H1 (cell line): ENCODE results near the gene NHS. TPM values are rescaled to one million over a fixed set of nuclear protein-coding genes. Genes with fewer than 3 reads are reported as not detected.
"Not testable (repeated sequence)": the region's sequence is repeated elsewhere in the genome, so short reads cannot be mapped to it uniquely, and the experiment has no call there.

Experiments
- CTCF ChIA-PET: fragments of 300-600 bp; sonication (Branson Sonifier 250); formaldehyde crosslinking; loops from one replicate; lab custom pipeline; 2021; ENCODE audit not compliant: partially characterized antibody; lab: Charles Lee
- POLR2A ChIA-PET: fragments of 300-600 bp; sonication (Branson Sonifier 250); formaldehyde crosslinking; loops from one replicate; lab custom pipeline; 2021; ENCODE audit warnings: inconsistent platforms; ENCODE audit not compliant: partially characterized antibody; lab: Charles Lee
- DNase-seq, 2 experiments: peaks; one replicate each; pipeline versions ENCODE4 v3.0.0 to v3.0.0-alpha.2; 2010 to 2022; ENCODE audit warnings: low spot score in 2 of 2, low read depth in 1 of 2, mixed read lengths in 1 of 2
- FAIRE-seq: peaks from 2 replicates; lab custom pipeline; 2011; peaks lifted over from hg19 to GRCh38; lab: Jason Lieb, UNC
- H2AFZ ChIP-seq: 2 replicates; pipeline ENCODE4 v1.8.1; 2012; ENCODE audit warnings: low read length, inconsistent platforms
- H2AK5ac ChIP-seq: 2 replicates; pipeline ENCODE4 v1.6.1; 2013; ENCODE audit warnings: low read depth, low read length
- H2BK120ac ChIP-seq: replicated peaks from 2 replicates; pipeline ENCODE3; 2013; ENCODE audit warnings: low read depth, low read length, inconsistent platforms
- H2BK12ac ChIP-seq: 2 replicates; pipeline ENCODE4 v1.6.1; 2013; ENCODE audit warnings: low read depth, low read length
- H2BK15ac ChIP-seq: 2 replicates; pipeline ENCODE4 v1.6.1; 2013; ENCODE audit warnings: low read length
- H2BK20ac ChIP-seq: 2 replicates; pipeline ENCODE4 v1.6.1; 2013; ENCODE audit warnings: low read length
- H2BK5ac ChIP-seq: 2 replicates; pipeline ENCODE4 v1.6.1; 2013; ENCODE audit warnings: low read depth, low read length
- H3K14ac ChIP-seq: 2 replicates; pipeline ENCODE4 v1.6.1; 2013; ENCODE audit warnings: inconsistent platforms; ENCODE audit not compliant: insufficient read length
- H3K18ac ChIP-seq: 2 replicates; pipeline ENCODE4 v1.6.1; 2013; ENCODE audit warnings: low read length; ENCODE audit errors: extremely low read depth
- H3K23ac ChIP-seq: 2 replicates; pipeline ENCODE4 v1.6.1; 2013; ENCODE audit warnings: inconsistent platforms; ENCODE audit not compliant: insufficient read length
- H3K23me2 ChIP-seq: 2 replicates; pipeline ENCODE4 v1.6.1; 2013; ENCODE audit warnings: low read depth, low read length
- H3K27ac ChIP-seq: 2 replicates; pipeline ENCODE4 v1.6.1; 2011; ENCODE audit warnings: low read depth, low read length, inconsistent platforms
- H3K27me3 ChIP-seq, 4 experiments: replicated peaks in 1 of 4; 1 replicate in 1 of 4; 2 replicates in 3 of 4; pipeline versions ENCODE4 v1.6.1 to v1.8.1; 2011 to 2013; ENCODE audit warnings: low read length in 3 of 4, mild to moderate bottlenecking in 3 of 4, inconsistent platforms in 2 of 4, mixed read lengths in 2 of 4, moderate library complexity in 1 of 4; ENCODE audit not compliant: control insufficient read depth in 3 of 4, insufficient read depth in 3 of 4; ENCODE audit errors: extremely low read depth in 1 of 4
- H3K36me3 ChIP-seq, 4 experiments: 2 replicates each; pipeline versions ENCODE4 v1.6.1 to v1.8.1; 2011 to 2013; ENCODE audit warnings: mild to moderate bottlenecking in 4 of 4, low read length in 3 of 4, moderate library complexity in 2 of 4, control low read depth in 1 of 4, inconsistent platforms in 1 of 4; ENCODE audit not compliant: insufficient read depth in 4 of 4, control insufficient read depth in 2 of 4
- H3K4ac ChIP-seq: replicated peaks from 2 replicates; pipeline ENCODE3; 2013; ENCODE audit warnings: low read length, low read depth, mixed read lengths, inconsistent platforms; ENCODE audit not compliant: insufficient read length
- H3K4me1 ChIP-seq, 4 experiments: replicated peaks in 1 of 4; 1 replicate in 1 of 4; 2 replicates in 3 of 4; pipeline versions ENCODE4 v1.6.1 to v1.8.1; 2011 to 2013; ENCODE audit warnings: low read length in 3 of 4, inconsistent platforms in 2 of 4, mixed read lengths in 1 of 4; ENCODE audit not compliant: insufficient read depth in 4 of 4, control insufficient read depth in 3 of 4
- H3K4me2 ChIP-seq, 2 experiments: 2 replicates each; pipeline versions ENCODE4 v1.6.1 to v1.8.1; 2011 to 2013; ENCODE audit warnings: low read depth in 2 of 2, low read length in 2 of 2, control low read depth in 1 of 2, inconsistent platforms in 1 of 2, mild to moderate bottlenecking in 1 of 2; ENCODE audit not compliant: insufficient read depth in 1 of 2
- H3K4me3 ChIP-seq, 4 experiments: fragments of 200-600, 300-600 bp in 1 of 4; sonication (generic), shearing (Covaris generic), sonication (Bioruptor Twin) in 1 of 4; 2 replicates each; pipeline versions ENCODE4 v1.5.1 to v1.8.1; 2011 to 2016; ENCODE audit warnings: low read length in 4 of 4, low read depth in 3 of 4, control low read depth in 2 of 4, inconsistent platforms in 2 of 4, mild to moderate bottlenecking in 2 of 4, mixed read lengths in 1 of 4, moderate library complexity in 1 of 4; ENCODE audit not compliant: insufficient read depth in 2 of 4; ENCODE audit errors: extremely low read depth in 1 of 4
- H3K56ac ChIP-seq: replicated peaks from 2 replicates; pipeline ENCODE3; 2013; ENCODE audit warnings: low read depth, mild to moderate bottlenecking, mixed read lengths, low read length, inconsistent platforms; ENCODE audit not compliant: insufficient read length
- H3K79me1 ChIP-seq: 2 replicates; pipeline ENCODE4 v1.6.1; 2013; ENCODE audit warnings: low read depth, low read length, control low read depth
- H3K79me2 ChIP-seq, 2 experiments: 2 replicates each; pipeline versions ENCODE4 v1.6.1 to v1.8.1; 2012 to 2013; ENCODE audit warnings: low read length in 2 of 2, mild to moderate bottlenecking in 2 of 2, inconsistent platforms in 1 of 2; ENCODE audit not compliant: insufficient read depth in 2 of 2, control insufficient read depth in 1 of 2
- H3K9ac ChIP-seq, 4 experiments: replicated peaks in 1 of 4; 1 replicate in 1 of 4; 2 replicates in 3 of 4; pipeline versions ENCODE4 v1.6.1 to v1.8.1; 2011 to 2013; ENCODE audit warnings: low read depth in 3 of 4, low read length in 3 of 4, control low read depth in 2 of 4, mild to moderate bottlenecking in 2 of 4, moderate library complexity in 2 of 4, inconsistent platforms in 1 of 4; ENCODE audit errors: extremely low read depth in 1 of 4
- H3K9me3 ChIP-seq, 2 experiments: 2 replicates each; pipeline versions ENCODE4 v1.6.1 to v1.8.1; 2012 to 2013; ENCODE audit warnings: mild to moderate bottlenecking in 2 of 2, moderate library complexity in 2 of 2, control low read depth in 1 of 2, inconsistent platforms in 1 of 2, low read depth in 1 of 2, low read length in 1 of 2, mixed read lengths in 1 of 2; ENCODE audit not compliant: insufficient read depth in 2 of 2
- H4K20me1 ChIP-seq, 2 experiments: replicated peaks in 1 of 2; 2 replicates each; pipeline versions ENCODE3 to v1.8.1; 2011 to 2013; ENCODE audit warnings: inconsistent platforms in 2 of 2, low read length in 2 of 2, mild to moderate bottlenecking in 1 of 2; ENCODE audit not compliant: insufficient read depth in 2 of 2, control insufficient read depth in 1 of 2
- H4K5ac ChIP-seq: 2 replicates; pipeline ENCODE4 v1.6.1; 2013; ENCODE audit warnings: low read length, low read depth, mixed read lengths, inconsistent platforms; ENCODE audit not compliant: insufficient read length
- H4K8ac ChIP-seq: 2 replicates; pipeline ENCODE4 v1.8.0; 2013; ENCODE audit warnings: mild to moderate bottlenecking, moderate library complexity, low read length, inconsistent platforms; ENCODE audit not compliant: insufficient read depth; ENCODE audit errors: extremely low read depth
- H4K91ac ChIP-seq: replicated peaks from 2 replicates; pipeline ENCODE3; 2013; ENCODE audit warnings: low read length, mixed read lengths, inconsistent platforms; ENCODE audit not compliant: insufficient read length
- JUND ChIP-seq: IDR thresholded peaks from 2 replicates; pipeline ENCODE4 v1.6.1; 2011; ENCODE audit warnings: mild to moderate bottlenecking, improper control_type of control experiment, low read length
- WGBS, 2 experiments: shearing (Covaris generic) in 1 of 2; methylation state at CpG; one replicate each; pipeline versions ENCODE4 v1.1.6 to v1.1.7; 2013 to 2015; ENCODE audit warnings: low lambda C conversion rate in 2 of 2, mixed read lengths in 2 of 2, inconsistent platforms in 1 of 2, low coverage in 1 of 2, missing lambda C conversion rate in 1 of 2; ENCODE audit not compliant: insufficient replicate concordance in 2 of 2, insufficient coverage in 1 of 2, insufficient read length in 1 of 2; ENCODE audit errors: extremely low coverage in 1 of 2, missing lambda C conversion rate in 1 of 2; 5-methylcytosine and 5-hydroxymethylcytosine counted together
- polyA plus RNA-seq, 7 experiments: library from polyadenylated mRNA; depleted of rRNA in 3 of 7; stranded (reverse) in 5 of 7; unstranded in 2 of 7; fragments of >200 nt in 5 of 7; fragments of 200-250 nt in 2 of 7; gene quantifications; 1 replicate in 5 of 7; 2 replicates in 1 of 7; 4 replicates in 1 of 7; pipeline versions ENCODE4 v1.2.1 to v1.2.3, GENCODE V29; 2011 to 2013; ENCODE audit warnings: missing spikeins in 2 of 7, mixed read lengths in 2 of 7
- total RNA-seq: library from RNA; stranded (reverse); fragmentation: NEBNext Ultra II Directional; extraction: Animal tissue kit (Norgen Biotek cat#: 25700); gene quantifications from 2 replicates; pipeline ENCODE4 v1.2.1, GENCODE V29; 2021

NHS gene
- total and polyA plus RNA-seq, 2 of the 8 experiments (the other 6 are each of a cell fraction or from before 2014, with no cell fraction given): 2.2 to 6.7 TPM

DNA sequence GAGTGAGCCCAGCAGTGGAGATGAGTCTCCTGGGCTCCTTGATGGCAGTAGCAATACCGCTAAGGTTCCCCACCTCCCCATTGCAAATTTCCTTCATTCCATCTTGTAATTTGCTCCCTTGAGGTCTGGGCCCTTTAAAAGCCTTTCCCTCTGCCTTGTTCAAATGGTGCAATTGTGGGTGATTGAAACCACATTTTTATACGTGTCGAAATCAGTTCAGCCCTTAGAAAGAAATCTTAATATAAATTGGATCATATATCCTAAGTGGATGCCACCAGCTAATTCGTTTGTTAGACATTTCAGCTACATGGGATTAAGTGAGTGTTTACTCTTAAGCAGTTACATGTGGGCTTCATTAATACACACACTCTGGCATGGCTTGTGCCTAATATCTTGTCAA lies 68.6 kb downstream of the NHS start (continued):
- no peak for TF ChIP-seq JUND

DNA sequence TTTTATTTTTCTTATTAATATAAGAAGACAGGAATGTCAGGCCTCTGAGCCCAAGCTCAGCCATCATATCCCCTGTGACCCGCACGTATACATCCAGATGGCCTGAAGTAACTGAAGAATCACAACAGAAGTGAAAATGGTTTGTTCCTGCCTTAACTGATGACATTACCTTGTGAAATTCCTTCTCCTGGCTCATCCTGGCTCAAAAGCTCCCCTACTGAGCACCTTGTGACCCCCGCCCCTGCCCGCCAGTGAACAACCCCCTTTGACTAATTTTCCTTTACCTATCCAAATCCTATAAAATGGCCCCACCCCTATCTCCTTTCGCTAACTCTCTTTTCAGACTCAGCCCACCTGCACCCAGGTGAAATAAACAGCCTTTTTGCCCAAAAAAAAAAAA lies 71.3 kb downstream of the NHS start:
- H2BK5ac ChIP-seq, H3K4ac ChIP-seq, H3K36me3 ChIP-seq, H3K79me1 ChIP-seq, H3K18ac ChIP-seq, POLR2A ChIA-PET, H2AFZ ChIP-seq, H3K4me3 ChIP-seq, FAIRE-seq, H3K56ac ChIP-seq, H3K9ac ChIP-seq, H3K14ac ChIP-seq, H3K79me2 ChIP-seq, H2BK15ac ChIP-seq, H3K23me2 ChIP-seq, H4K8ac ChIP-seq, H3K4me2 ChIP-seq, H2AK5ac ChIP-seq, H2BK20ac ChIP-seq, H2BK120ac ChIP-seq, H4K91ac ChIP-seq, DNase-seq, H3K27me3 ChIP-seq, H4K20me1 ChIP-seq, H3K23ac ChIP-seq, H3K9me3 ChIP-seq, H4K5ac ChIP-seq, H2BK12ac ChIP-seq, H3K4me1 ChIP-seq, CTCF ChIA-PET, H3K27ac ChIP-seq: not testable (repeated sequence)
- 71% methylated on average over 3 of the region's 5 CpGs; no CpG with 5 or more reads in 1 of the 2 experiments for WGBS, 2 experiments
